K562 (cell line): Measurements from ENCODE around the gene C2. TPM values are rescaled to one million over a fixed set of nuclear protein-coding genes. Genes with fewer than 3 reads are reported as not detected.

ENCODE experiments used
- DPF2 ChIP-seq: fragments of 450-650 bp; IDR thresholded peaks from 2 replicates; pipeline ENCODE4 v1.6.1; 2016
- EWSR1 ChIP-seq: fragments of 450-650 bp; IDR thresholded peaks from 2 replicates; pipeline ENCODE4 v1.6.1; 2018; ENCODE audit warnings: borderline replicate concordance, mild to moderate bottlenecking, low read depth, moderate library complexity; ENCODE audit not compliant: partially characterized antibody
- FOXK2 ChIP-seq, 2 experiments: fragments of 450-650 bp; IDR thresholded peaks in 1 of 2; conservative IDR thresholded peaks in 1 of 2; 2 replicates each; pipeline ENCODE4 v1.6.1; 2016; ENCODE audit warnings: low read depth in 2 of 2, mild to moderate bottlenecking in 1 of 2
- HNRNPK ChIP-seq: fragments of 200-400 bp; formaldehyde crosslinking; IDR thresholded peaks from one replicate; pipeline ENCODE4 v1.6.1; 2018; ENCODE audit warnings: mild to moderate bottlenecking, low read depth, low read length; ENCODE audit not compliant: poor library complexity, severe bottlenecking
- KDM2B ChIP-seq: fragments of 250-450 bp; sonication (Bioruptor Pico); IDR thresholded peaks from 2 replicates; pipeline ENCODE4 v1.8.0; 2021; ENCODE audit warnings: mild to moderate bottlenecking, moderate library complexity
- MTA2 ChIP-seq: fragments of 450-650 bp; IDR thresholded peaks from 2 replicates; pipeline ENCODE4 v1.6.1; 2016; ENCODE audit warnings: low read depth
- NR2F6 ChIP-seq: fragments of 450-650 bp; formaldehyde crosslinking; IDR thresholded peaks from 2 replicates; pipeline ENCODE4 v1.4.0; 2020; ENCODE audit warnings: mild to moderate bottlenecking
- PTTG1 ChIP-seq: fragments of 450-650 bp; IDR thresholded peaks from 2 replicates; pipeline ENCODE4 v1.6.1; 2016; ENCODE audit warnings: low read depth, mild to moderate bottlenecking, missing genetic modification characterization, missing compliant biosample characterization
- RBM17 ChIP-seq: fragments of 200-400 bp; formaldehyde crosslinking; IDR thresholded peaks from 2 replicates; pipeline ENCODE4 v1.6.1; 2017; ENCODE audit warnings: low read depth, mild to moderate bottlenecking, low read length, borderline replicate concordance
- SAP30 ChIP-seq: fragments of 200-600 bp; sonication (generic); IDR thresholded peaks from 2 replicates; pipeline ENCODE4 v1.6.1; 2012; ENCODE audit warnings: borderline replicate concordance, low read depth, mild to moderate bottlenecking, moderate library complexity, low read length, control low read depth, inconsistent platforms; ENCODE audit not compliant: insufficient read depth, poor library complexity, severe bottlenecking
- SP1 ChIP-seq: sonication (generic); formaldehyde crosslinking; IDR thresholded peaks from 2 replicates; pipeline ENCODE4 v1.8.1; 2022; ENCODE audit warnings: mild to moderate bottlenecking, missing genetic modification reagents
- TEAD2 ChIP-seq: fragments of 450-650 bp; IDR thresholded peaks from 2 replicates; pipeline ENCODE4 v1.6.1; 2016; ENCODE audit warnings: missing genetic modification characterization, control low read depth, missing compliant biosample characterization
- TOE1 ChIP-seq, 2 experiments: fragments of 450-650 bp in 1 of 2; sonication (generic) in 1 of 2; formaldehyde crosslinking in 1 of 2; IDR thresholded peaks; 2 replicates each; pipeline versions ENCODE4 v1.7.1 to v1.8.0; 2016 to 2022; ENCODE audit warnings: borderline replicate concordance in 2 of 2, mild to moderate bottlenecking in 2 of 2, antibody characterized with exemption in 1 of 2, inconsistent platforms in 1 of 2, low read depth in 1 of 2, missing genetic modification reagents in 1 of 2, moderate library complexity in 1 of 2
- ZBTB2 ChIP-seq: fragments of 450-650 bp; IDR thresholded peaks from 2 replicates; pipeline ENCODE4 v1.6.1; 2016; ENCODE audit warnings: antibody characterized with exemption
- ZKSCAN3 ChIP-seq: fragments of 250-450 bp; sonication (Bioruptor Pico); IDR thresholded peaks from 2 replicates; pipeline ENCODE4 v1.4.0; 2020
- ZNF175 ChIP-seq: fragments of 200-800 bp; sonication (Bioruptor generic); IDR thresholded peaks from 2 replicates; pipeline ENCODE4 v1.6.1; 2016; ENCODE audit warnings: low read depth, mild to moderate bottlenecking, missing genetic modification characterization, missing compliant biosample characterization
- ZNF263 ChIP-seq: sonication (generic); formaldehyde crosslinking; IDR thresholded peaks from 2 replicates; pipeline ENCODE4 v1.8.0; 2022; ENCODE audit warnings: mild to moderate bottlenecking, missing genetic modification reagents, borderline replicate concordance
- polyA plus RNA-seq, 8 experiments: library from polyadenylated mRNA; depleted of rRNA in 4 of 8; stranded (reverse) in 5 of 8; unstranded in 3 of 8; fragments of >200 nt; fragmentation: Nextera tagmentation in 2 of 8; fragmentation: Illumina TruSeq in 1 of 8; extraction: Ambion mirVana in 2 of 8; extraction: Trizol in 1 of 8; gene quantifications; 2 replicates each; pipeline versions ENCODE4 v1.2.1 to v1.2.3, GENCODE V29; 2011 to 2014; ENCODE audit warnings: inconsistent platforms in 1 of 8, missing spikeins in 1 of 8
- total RNA-seq, 7 experiments: library from RNA; depleted of rRNA in 6 of 7; stranded (reverse); fragments of >200 nt in 6 of 7; fragmentation: Illumina TruSeq in 2 of 7; extraction: Trizol in 2 of 7; gene quantifications; 2 replicates each; pipeline versions ENCODE4 v1.2.1 to v1.2.3, GENCODE V29; 2011 to 2021; ENCODE audit warnings: low replicate concordance in 1 of 7
- TF ChIP-seq, protein P1 (sequence below): sonication (generic); formaldehyde crosslinking; IDR thresholded peaks from 2 replicates; pipeline ENCODE4 v1.8.1; 2023; ENCODE audit warnings: missing genetic modification reagents, mild to moderate bottlenecking, borderline replicate concordance
- TF ChIP-seq, protein P2 (sequence below): sonication (generic); formaldehyde crosslinking; IDR thresholded peaks from 2 replicates; pipeline ENCODE4 v1.8.0; 2022; ENCODE audit warnings: mild to moderate bottlenecking, missing genetic modification reagents

C2 gene
- total and polyA plus RNA-seq, 9 of the 15 experiments (the other 6 are each of a cell fraction or from before 2014, with no cell fraction given), result 0.05 to 1.1 (median 0.39) TPM; not detected in 1

DNA sequence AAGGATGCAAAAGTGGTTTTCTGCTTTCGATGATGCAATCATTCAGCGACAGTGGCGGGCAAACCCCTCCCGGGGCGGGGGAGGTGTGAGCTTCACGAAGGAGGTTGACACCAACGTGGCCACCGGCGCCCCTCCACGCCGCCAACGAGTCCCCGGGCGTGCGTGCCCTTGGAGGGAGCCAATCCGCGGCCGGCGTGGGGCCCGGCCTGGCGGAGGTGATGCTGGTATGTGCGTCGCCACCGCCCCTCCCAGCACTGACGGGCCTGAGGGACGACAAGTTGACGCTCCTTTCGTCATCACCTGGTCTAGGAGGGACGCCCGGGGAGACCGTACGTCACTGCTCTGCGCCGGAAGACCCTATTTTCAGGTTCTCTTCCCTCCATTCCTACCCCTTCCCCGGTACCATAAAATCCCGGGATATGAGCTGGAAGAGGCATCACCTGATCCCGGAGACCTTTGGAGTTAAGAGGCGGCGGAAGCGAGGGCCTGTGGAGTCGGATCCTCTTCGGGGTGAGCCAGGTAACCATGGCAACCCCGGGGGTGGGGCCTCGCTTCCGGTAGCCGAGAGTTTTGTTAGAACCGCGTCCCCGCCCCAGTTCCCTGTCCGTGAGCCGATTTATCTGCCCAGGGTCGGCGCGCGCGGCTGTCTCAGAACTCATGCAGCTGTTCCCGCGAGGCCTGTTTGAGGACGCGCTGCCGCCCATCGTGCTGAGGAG lies 44.6 kb downstream of the C2 start, which contains the start of gene DXO (continued):
- TF ChIP-seq SAP30, result peak; percentile 60
- TF ChIP-seq SP1 (CRISPR knock-in tag), result peak; percentile 97
- no peak for TF ChIP-seq ZNF263 (CRISPR knock-in tag)
- no peak for TF ChIP-seq NR2F6 (CRISPR knock-in tag)
- no peak; the same call in 1 of the 2 replicates for TF ChIP-seq DPF2
- TF ChIP-seq TOE1 (IDR thresholded peaks at IDR 0.05; ENCODE audit: borderline replicate concordance), result peak; percentile 84; the same call in 1 of the 2 replicates
- no peak for TF ChIP-seq TOE1 (CRISPR knock-in tag; IDR thresholded peaks at IDR 0.05; ENCODE audit: borderline replicate concordance, low read depth)
- TF ChIP-seq ZBTB2, result peak; percentile 89
- no peak for TF ChIP-seq ZKSCAN3
- peak; percentile 86; the same call in 1 of the 2 replicates for TF ChIP-seq TEAD2 (tag)
- peak; percentile 93 to 96 for TF ChIP-seq FOXK2 (conservative IDR thresholded peaks at IDR 0.05 in 1 of 2, IDR thresholded peaks at IDR 0.05 in 1 of 2; ENCODE audit: low read depth in 2 of 2)
- TF ChIP-seq RBM17, result no peak
- peak; percentile 90 for TF ChIP-seq ZNF175
- no peak for TF ChIP-seq EWSR1
- peak; percentile 5; the same call in 1 of the 2 replicates for TF ChIP-seq MTA2
- TF ChIP-seq PTTG1 (tag), result no peak
- TF ChIP-seq, protein P1, sequence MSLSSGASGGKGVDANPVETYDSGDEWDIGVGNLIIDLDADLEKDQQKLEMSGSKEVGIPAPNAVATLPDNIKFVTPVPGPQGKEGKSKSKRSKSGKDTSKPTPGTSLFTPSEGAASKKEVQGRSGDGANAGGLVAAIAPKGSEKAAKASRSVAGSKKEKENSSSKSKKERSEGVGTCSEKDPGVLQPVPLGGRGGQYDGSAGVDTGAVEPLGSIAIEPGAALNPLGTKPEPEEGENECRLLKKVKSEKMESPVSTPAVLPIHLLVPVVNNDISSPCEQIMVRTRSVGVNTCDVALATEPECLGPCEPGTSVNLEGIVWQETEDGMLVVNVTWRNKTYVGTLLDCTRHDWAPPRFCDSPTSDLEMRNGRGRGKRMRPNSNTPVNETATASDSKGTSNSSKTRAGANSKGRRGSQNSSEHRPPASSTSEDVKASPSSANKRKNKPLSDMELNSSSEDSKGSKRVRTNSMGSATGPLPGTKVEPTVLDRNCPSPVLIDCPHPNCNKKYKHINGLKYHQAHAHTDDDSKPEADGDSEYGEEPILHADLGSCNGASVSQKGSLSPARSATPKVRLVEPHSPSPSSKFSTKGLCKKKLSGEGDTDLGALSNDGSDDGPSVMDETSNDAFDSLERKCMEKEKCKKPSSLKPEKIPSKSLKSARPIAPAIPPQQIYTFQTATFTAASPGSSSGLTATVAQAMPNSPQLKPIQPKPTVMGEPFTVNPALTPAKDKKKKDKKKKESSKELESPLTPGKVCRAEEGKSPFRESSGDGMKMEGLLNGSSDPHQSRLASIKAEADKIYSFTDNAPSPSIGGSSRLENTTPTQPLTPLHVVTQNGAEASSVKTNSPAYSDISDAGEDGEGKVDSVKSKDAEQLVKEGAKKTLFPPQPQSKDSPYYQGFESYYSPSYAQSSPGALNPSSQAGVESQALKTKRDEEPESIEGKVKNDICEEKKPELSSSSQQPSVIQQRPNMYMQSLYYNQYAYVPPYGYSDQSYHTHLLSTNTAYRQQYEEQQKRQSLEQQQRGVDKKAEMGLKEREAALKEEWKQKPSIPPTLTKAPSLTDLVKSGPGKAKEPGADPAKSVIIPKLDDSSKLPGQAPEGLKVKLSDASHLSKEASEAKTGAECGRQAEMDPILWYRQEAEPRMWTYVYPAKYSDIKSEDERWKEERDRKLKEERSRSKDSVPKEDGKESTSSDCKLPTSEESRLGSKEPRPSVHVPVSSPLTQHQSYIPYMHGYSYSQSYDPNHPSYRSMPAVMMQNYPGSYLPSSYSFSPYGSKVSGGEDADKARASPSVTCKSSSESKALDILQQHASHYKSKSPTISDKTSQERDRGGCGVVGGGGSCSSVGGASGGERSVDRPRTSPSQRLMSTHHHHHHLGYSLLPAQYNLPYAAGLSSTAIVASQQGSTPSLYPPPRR, result peak; percentile 86; the same call in 1 of the 2 replicates
- TF ChIP-seq HNRNPK, result no peak
- no peak for TF ChIP-seq KDM2B
- TF ChIP-seq, protein P2, sequence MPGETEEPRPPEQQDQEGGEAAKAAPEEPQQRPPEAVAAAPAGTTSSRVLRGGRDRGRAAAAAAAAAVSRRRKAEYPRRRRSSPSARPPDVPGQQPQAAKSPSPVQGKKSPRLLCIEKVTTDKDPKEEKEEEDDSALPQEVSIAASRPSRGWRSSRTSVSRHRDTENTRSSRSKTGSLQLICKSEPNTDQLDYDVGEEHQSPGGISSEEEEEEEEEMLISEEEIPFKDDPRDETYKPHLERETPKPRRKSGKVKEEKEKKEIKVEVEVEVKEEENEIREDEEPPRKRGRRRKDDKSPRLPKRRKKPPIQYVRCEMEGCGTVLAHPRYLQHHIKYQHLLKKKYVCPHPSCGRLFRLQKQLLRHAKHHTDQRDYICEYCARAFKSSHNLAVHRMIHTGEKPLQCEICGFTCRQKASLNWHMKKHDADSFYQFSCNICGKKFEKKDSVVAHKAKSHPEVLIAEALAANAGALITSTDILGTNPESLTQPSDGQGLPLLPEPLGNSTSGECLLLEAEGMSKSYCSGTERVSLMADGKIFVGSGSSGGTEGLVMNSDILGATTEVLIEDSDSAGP (CRISPR knock-in tag), result peak; percentile 80
